GM19238 (cell line): ENCODE data around the gene CNKSR1.
"Not testable (repeated sequence)": the region's sequence is repeated elsewhere in the genome, so short reads cannot be mapped to it uniquely, and the experiment has no call there.

ENCODE experiments used
- DNase-seq: peaks from one replicate; pipeline ENCODE4 v3.0.0; 2011; ENCODE audit warnings: low spot score; ENCODE audit not compliant: insufficient read length

CNKSR1 gene

DNA sequence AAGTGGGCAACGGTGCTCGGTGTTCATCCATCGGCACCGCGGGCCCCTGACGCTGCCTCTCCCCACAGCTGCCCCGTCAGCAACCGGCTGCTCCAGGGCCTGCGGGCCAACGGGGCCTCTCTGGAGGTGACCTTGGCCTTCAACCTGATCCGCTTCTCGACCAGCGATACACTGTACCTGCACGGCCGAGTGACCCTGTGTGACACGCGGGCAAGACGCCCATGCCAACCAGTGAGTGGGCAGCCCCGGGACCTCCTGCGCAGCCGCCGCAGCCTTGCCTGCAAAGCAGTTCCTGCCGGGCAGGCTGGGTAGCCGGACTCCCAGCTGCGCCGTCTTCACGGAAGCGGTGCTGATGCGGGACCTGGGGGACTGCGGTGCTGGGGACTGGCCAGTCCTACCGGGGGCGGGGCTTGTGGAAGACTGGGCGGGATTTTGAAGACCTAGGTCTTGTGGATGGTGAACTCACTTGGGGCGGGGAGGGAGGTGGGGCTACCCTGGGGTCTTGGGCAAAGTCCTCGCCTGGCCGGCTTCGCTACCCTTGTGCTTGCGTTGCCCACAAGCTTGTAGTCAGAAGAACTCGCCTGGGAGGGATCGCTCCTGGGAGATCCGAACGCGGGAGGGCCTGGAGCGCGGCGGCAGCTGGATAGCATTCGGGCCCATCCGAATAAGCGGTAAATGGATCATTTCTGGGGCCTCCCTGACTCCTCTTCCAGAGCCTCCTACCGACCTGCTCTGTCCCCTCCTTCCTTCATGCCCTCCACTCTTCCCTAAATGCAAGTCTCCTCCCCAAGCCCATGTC lies 47.9 kb downstream of the CNKSR1 start:
- DNase-seq, result no peak

DNA sequence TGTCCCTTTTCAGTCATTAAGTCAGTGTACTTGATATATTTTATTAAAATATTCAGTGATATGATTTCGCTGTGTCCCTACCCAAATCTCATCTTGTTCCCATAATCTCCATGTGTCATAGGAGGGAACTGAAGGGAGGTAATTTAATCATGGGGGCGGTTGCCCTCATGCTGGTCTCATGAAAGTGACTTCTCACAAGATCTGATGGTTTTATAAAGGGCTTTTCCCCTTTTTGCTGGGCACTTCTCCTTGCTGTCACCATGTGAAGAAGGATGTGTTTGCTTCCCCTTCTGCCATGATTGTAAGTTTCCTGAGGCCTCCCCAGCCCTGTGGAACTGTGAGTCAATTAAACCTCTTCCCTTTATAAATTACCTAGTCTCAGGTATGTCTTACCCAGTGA lies 53.4 kb downstream of the CNKSR1 start:
- not testable (repeated sequence) for DNase-seq

DNA sequence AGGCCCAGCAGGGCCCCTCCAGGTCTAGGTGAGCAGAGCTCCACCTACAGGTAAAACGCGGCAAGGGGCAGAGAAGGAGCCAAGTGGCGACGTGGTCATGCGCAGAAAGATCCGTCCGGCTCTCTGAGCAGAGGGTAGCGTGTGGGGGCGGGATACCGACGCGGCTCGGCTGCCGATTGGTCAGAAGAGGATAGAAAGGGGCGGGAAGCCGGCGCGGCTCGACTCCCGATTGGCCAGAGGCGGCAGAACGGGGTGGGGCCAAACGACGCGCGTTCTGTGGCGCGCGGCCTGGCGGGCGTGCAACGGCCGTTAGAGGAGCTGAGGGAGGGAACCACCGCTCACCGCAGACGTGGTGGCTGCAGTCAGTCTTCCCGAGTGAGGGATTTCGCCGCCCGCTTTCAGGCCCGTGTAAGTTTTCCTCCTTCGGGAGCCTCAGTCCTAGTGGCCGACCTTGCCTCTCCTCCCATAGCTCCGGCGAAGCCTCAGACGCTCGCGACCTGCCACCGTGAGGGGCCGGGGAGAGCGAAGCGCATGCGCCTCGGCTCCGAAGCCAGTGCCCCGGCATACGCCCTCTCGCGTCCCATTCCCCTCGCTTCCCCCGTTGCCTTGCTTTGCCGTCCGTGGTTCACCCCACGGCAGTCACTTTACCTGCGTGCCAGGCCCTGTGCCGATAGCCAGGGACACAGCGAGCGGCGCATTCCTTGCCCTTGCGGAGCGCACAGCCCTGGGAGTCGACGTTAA lies 56.8 kb downstream of the CNKSR1 start, which contains the start of gene CEP85:
CEP85 (plus strand) TSS at position 298 of the 741 bp plus-strand sequence. CDS start 5,584 bp downstream, outside the sequence.
- peak; percentile 97 for DNase-seq

DNA sequence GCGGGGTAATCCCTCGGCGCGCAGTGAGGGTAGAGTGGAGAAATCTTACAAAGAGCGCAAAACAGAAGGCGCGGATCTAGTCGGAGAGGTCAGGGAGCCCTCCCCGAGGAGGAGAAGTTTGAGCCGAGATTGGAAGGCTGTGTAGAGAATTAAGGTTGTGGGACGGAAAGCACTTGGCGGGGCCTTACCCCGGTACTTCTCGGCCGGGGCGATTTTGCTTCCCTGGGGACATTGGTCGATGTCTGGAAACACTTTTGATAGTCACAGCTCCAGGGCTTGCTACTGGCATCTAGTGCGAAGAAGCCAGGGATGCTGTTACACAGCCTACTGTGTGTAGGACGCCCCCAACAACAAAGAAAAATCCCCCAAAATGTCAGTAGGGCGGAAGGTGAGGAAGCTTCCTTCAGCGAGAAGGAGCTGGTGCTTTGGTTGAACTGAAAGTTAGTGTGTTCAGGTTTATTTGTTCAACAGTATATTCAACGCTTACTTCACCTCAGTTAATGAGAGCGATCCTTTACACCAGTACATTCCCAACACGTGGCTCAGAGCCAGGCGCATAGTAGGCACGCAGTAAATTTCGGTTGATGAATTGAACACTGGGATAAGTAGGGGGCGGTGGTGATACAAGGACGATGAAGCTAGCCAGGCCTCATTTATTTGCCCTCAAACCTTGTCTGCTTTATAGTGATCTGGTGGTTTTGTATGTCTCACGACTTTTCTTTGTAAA lies 57.5 kb downstream of the CNKSR1 start:
- no peak for DNase-seq

DNA sequence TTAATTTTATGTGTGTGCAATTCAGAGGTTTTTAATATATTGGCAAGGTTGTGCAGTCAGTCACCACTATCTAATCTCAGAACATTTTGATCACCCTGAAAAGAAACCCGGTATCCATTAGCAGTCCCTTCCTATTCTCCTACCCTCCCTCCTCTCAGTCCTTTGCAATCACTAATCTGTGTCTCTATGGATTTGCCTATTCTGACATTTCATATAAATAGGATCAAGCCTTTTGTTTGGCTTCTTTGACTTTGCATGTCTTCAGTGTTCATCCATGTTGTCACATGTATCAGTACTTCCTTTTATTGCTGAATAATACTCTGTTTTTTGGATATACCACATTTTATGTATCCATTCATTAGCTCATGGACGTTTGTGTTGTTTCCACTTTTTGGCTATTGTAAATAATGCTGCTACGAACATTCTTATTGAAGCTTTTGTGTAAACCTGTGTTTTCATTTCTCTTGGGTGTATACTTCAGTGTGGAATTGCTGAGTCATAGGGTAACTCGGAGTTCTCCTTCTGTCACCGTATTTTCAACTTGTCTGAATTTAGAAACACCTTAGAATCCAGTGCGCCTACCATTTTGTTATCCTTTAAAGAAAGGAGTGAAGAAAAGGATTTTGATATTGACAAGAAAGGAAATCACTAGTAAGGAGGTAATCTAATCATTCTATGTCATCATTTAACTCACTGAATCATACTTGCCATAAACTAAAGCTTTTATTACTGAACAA lies 60.1 kb downstream of the CNKSR1 start:
- DNase-seq, result no peak
